SH-SY5Y (cell line): Measurements from ENCODE around the gene PRG2.

ENCODE experiments used
- GATA2 ChIP-seq: IDR thresholded peaks from 2 replicates; pipeline ENCODE4 v1.6.1; 2011; ENCODE audit warnings: mild to moderate bottlenecking, low read depth, low read length
- GATA3 ChIP-seq: IDR thresholded peaks from 2 replicates; pipeline ENCODE4 v1.6.1; 2011; ENCODE audit warnings: low read depth, mild to moderate bottlenecking, low read length, moderate library complexity

PRG2 gene

DNA sequence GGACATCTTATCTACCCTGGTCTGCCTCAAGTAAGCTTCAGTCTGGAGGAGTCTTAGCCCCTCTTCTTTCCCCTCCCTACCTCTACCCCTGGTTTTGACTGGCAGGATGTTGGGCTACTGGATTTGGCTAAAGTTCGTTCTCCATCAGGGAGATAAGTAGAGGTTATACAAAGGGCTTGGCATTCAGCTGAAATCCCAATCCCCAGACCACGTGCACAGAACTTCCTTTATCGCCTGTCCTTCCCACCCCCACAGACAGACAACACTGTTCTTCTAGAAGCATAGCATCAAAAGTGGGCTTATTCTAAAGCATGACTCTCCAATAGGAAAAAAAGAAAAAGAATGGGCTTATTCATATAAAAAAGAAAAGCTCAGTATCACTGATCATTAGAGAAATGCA is 17.3 kb downstream of the PRG2 start:
- TF ChIP-seq GATA3 (no peak), GATA2 (no peak)

DNA sequence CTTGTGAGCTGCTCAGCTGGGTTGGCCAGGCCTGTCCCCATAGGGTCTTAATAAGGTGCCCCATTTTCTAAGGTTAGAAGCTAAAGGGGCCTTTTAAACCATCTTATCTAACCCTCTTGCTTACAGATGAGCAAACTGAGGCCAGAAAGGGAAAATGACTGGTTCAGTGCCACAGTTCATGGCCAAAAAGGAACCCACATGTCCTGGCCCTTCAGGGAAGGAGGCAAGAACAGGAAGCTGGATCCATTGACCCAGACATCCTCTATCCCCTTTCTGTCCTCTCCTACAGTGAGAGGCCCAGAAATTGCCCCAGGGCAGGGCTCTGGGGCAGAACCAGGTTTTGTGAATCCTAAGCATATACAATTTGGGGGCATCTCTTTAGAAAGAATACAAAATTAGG is 19.5 kb downstream of the PRG2 start:
- TF ChIP-seq GATA3 (no peak), GATA2 (no peak)

DNA sequence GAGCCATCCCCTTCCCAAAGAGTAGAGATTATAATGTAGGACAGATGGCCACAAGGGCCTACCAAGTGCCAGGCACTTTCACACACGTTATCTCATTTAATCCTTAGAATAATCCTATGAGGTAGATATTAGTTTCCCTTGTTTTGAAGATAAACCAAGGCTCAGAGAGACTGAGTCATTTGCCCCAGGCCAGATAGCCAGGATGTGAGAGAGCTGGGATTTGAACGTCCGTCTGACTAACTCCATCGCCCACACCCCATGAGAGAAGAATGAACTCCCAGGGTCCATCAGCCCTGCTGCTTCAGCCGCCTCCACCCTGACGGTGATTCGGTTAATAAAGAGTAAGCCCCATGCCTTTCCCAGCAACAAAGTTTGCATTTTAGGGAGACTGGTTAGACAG is 20.2 kb downstream of the PRG2 start:
- TF ChIP-seq GATA2 (no peak), GATA3 (no peak)

DNA sequence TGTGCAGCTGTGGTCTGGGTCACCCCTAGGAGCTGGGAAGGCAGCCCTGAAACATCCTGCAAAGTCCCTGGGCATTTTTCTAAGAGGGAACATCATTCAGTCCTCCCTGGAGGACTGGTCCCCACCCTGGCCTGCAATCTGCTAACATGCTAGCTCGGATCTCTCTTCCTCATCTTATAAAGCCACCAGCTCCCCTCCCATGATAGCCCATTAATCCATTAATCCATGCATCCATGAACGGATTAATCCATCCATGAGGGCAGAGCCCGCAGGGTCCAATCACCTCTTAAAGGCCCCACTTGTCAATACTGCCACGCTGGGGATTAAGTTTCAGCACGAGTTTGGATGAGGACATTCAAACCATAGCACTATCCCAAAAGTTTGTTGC is 21.6 kb downstream of the PRG2 start:
- no peak for TF ChIP-seq GATA2
- no peak for TF ChIP-seq GATA3

DNA sequence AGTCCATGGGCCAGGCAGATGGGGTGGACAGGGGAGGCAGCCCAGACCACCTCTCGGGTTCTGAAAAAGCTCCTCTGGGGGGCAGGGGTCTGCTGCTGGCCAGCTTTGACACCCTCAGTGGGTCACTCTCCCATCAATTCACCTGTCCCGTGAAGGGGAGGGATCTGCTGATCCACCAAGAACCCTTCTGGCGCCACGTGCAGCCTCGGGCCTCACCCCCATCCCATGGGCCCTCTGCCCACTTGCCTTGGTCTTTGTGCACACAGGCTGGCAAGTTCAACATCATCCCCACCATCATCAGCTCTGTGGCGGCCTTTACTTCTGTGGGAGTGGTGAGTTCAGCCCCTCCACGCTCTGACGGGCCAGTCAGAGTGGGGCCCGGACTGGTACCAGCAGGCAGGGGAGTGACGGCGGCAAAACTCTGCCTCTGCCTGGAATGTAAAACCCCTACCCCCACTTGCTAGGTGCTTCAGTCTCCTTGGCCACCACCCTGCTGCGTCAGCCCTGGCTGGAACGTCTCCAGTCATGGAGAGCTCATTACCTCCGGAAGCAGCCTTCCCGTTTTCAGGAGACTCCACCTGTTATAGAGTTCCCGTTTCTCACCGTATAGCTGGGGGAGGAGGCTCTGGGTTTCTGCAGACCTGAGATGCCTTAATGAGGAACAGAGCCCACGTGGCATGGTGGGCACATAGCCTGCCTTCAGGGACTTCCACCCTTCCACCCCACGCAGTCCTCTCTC is 22.2 kb downstream of the PRG2 start:
- TF ChIP-seq GATA2, result no peak
- TF ChIP-seq GATA3, result no peak

DNA sequence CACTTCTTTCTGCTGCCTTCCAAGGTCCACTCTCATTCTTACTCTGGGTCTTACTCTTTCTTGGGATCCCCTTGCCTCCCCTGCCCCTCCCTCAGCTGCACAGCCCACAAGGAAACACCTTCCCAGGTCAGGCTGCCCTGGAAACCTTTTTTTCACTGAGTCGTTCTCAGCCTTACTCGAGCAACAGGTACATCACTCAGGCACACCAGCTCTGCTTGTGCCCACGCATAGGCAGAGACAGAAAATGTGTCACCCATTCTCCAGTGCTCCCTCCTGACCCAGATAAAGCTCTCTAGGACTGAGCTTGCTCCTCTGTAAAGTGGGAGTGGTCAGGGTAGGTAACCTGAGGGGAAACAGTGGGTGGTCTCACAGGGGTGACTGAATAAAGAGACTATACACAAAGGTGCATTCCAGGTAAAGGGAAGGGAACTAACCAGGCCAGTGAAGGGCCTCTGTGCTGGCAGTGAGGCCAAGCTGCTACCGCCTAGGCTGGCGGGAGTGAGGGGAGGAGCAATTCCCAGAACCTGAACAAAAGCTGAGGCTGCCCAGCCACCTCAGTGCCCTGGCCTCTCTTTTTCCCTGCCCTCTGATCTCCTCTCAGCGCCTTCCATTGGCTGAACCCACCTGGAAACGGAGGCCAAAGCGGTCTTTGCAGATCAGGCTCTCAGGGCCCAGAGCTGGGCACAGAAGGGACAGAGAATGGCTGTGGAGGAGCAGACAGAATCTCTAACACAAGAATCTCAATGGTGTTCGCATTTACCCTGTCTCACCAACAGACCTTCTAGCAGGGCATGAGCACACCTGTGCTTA is 25.4 kb downstream of the PRG2 start:
- no peak for TF ChIP-seq GATA3

DNA sequence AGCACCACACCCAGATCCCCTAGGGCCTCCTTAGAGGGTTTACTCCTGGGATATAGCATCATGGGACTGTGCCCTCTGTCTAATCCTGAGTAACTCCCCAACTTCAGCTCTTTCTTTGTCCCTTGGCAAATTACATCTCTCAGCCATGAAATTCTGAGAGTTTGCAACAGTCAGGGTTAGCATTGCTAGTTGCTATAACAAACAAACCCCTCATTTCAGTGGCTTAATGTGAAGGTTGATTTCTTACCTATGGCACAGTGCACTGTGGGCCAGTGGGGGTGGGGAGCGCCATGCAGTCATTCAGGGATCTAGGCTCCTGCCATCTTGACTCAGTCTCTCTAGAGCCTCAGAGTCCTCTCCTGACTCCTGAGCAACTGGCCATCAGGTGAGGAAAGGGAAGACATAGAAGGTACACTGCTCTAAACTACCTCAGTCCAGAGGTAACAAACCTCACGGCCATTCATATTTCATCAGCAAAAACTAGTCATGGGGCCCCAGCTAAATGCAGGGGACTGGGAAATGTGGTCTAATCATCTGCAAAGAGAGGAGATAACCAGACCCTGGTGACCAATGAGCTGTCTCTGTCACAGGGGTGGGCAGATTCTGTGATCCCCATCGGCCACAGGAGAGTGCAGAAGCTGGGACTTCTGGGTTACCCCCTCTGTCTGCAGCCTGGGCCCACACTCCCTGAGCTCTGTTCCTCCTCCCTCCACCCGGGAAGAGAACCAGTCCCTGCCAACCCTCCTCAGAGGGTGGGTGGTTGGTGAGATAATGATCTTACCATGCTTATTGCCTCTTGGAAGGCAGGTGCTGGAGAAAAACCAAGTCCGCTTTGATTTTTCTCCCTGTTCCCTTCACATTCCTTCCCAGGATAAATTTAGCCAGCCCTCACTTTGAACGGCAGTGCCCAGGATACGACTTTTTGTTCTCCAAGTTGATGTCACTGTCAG is 27.0 kb downstream of the PRG2 start:
- no peak for TF ChIP-seq GATA3
- no peak for TF ChIP-seq GATA2

DNA sequence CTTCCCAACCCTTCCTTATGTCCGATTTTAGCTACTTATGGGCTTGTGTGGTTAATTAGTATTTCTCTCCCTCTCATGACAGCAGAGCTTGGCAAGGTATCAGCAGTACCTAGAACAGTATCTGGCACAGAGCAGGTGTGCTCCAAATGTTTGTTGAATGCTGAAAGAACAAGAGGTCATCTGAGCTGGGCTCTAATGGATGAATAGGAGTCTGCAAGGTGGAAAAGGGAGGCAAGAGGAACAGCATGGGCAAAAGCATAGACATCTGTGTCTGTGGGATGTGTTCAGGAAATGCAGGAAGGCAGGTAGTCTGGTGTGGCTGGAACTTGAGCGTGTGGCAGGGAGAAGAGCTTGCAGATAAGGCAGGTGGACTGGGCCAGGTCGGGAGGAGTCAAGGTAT is 28.5 kb downstream of the PRG2 start:
- TF ChIP-seq GATA3 (no peak), GATA2 (no peak)

DNA sequence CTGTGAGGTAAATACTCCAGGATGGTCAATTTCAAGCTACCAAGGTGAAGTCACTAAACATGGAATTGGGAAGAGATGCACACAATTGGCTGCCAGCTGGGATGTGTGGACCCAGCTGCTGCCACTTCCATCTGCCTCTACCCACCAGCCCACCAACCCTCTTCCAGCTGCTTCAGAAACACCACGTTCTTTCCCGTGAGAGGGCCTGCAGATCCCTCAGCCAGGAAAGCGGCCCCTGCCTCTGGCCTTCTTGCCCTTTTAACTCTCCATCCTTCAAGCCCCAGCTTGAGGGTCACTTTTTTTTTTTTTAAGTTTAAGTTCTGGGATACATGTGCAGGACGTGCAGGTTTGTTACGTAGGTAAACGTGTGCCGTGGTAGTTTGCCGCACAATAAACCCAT is 29.5 kb downstream of the PRG2 start:
- no peak for TF ChIP-seq GATA2
- no peak for TF ChIP-seq GATA3

DNA sequence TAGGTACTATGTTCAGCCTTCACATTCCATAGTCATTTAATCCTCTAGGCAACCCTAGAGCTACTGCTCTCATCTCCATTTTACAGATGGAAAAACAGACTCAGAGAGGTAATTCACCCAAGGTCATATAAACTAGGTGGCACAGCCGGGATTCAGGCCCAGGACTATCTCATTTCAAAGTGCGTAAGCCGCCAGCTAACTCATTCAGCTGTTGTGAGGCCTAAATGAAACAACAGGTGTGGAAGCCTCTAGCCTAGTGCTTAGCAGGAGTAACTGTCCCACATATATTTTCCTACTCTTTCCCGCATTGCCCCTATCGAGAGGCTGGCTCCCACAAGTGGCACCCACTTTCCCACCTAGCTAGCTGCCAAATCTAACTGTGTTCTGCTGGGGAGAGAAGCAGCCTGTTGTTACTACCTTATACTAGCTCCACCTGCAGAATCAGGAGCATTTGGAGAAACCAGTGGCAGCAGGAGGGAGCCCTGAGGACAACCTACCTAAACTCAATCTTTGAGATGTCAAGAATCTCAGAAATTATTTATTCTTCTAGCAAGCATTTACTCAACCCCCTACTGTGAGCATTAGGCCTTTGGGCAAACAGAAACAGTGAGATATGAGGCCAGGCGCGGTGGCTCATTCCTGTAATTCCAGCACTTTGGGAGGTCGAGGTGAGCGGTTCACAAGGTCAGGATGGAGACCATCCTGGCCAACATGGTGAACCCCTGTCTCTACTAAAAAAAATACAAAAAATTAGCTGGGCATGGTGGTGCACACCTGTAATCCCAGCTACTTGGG is 30.4 kb downstream of the PRG2 start:
- TF ChIP-seq GATA2 (no peak), GATA3 (no peak)

DNA sequence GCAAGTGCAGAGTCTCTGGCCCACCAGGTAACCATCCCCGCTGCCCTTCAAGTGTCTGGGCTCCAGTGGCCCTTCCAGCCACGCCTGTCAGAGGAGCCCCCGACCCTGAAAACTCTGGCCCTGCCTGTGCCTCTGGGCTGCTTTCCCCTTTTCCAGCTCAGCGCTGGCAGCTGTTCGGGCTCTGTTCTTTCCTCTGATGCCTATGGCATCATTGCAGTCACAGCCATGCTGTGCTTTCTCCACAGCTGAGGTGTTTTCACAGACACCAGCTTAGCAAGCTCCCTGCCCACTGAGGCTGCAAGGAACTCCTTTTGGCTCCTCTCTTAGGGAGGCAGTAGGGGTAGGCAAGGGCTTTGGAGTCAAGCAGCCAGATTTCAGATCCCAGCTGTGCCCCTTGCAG is 31.1 kb downstream of the PRG2 start:
- TF ChIP-seq GATA3 (no peak), GATA2 (no peak)

DNA sequence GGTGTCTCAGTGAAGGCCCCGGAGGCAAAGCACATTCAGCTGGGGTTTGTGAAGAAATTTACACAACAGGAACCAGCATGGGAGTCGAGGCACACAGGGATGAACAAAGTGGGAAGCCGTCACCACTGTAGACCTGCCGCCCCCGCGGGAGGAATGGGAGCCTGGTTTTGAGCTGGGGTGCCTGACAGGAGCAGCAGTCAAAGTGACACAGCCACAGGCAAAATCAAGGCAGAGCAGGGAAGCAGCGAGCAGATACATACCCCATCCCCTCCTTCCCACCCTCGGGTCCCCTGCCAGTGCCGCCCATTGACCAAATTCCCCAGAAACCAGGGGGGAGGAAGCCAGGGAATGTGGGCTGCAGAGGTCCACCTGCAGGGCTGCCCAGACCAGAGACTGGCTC is 31.5 kb downstream of the PRG2 start:
- no peak for TF ChIP-seq GATA3
- TF ChIP-seq GATA2, result no peak

DNA sequence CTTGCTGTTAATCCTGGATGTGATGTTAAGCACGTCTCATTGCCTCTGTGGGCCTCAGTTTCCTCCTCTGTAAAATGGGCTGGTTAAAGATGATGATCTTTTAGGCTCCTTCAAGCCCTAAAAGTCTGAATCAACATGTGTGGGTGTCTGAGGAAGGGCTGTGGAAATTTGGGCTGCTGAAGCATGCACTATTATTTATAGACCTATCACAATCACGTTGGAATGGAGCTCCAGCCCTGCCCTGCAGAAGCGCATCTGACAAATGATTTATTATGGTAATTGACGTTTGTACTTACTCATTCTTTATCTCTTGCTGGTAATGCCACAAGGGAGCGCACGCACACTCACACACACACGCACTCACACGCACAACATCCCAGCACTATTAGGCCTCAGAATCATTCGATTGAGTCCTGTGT is 31.9 kb downstream of the PRG2 start:
- TF ChIP-seq GATA3 (no peak), GATA2 (no peak)

DNA sequence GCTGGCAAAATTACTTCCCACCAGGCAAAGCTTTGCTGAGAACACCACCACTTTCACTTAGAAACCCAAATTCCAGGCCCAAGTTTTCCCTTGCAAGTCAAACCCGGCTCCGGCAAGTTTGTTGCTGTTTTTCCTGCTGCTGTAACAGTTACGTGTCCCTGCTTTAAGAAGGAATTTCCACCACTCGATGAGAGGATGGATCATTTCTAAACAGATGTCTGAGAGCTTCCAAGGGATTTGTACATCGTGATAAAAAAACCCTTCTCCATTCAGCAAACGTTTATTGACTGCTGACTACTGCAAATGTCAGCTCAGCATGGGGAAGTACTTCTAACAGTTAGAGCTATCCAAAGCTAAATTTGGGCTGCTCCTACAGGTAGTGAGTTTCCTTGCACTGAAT is 32.6 kb downstream of the PRG2 start:
- TF ChIP-seq GATA3, result no peak
- no peak for TF ChIP-seq GATA2
